HG02678 (cell line): ENCODE results near the gene FRMD6.

Experiments
- ATAC-seq: cut with Tn5 transposase; IDR thresholded peaks from one replicate; pipeline ENCODE4 v1.9.1; 2021; ENCODE audit warnings: mild to moderate bottlenecking, moderate library complexity; ENCODE audit not compliant: unreplicated experiment

The FRMD6 gene

DNA sequence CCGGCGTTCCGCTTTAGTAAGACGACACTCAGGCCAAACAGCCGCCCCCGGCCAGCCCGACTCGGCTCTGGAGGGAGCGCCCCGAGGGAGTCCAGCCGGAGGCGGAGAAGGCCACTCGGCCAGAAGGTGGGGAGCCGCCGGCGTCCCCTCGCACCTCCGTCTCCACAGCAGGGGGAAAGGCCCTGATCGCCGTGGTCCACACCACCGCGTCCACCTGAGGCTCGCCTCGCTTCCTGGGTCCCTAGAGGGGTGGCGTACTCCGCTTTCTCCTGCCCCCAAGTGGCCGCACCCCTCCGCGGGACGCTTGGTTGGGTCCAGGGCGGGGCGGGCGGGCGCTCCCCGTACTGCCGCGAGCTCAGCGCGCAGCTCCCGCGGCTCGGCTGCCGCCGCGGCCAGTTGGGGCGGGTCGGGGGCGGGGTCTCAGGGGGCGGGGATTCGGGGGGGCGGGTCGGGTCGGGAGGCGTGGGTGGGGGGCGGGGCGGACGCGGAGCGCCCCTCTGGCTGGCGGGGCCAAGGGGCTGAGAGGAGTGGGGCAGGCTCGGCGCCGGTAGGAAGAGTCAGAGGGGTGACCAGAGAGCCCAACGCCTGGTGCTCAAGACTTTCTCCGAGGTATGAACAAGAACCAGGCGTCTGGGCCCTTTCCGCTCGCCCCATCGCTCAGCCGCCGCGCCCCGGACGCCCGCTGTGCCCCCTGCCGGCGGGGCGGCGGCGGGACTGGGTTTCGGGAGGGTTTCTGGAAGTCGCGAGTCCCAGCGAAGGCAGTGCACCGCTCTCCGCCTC is at the start of gene FRMD6:
FRMD6 (plus strand) TSS at position 523 of the 780 bp plus-strand sequence. CDS start 37,927 bp downstream, outside the sequence.
- ATAC-seq = peak; percentile 73

DNA sequence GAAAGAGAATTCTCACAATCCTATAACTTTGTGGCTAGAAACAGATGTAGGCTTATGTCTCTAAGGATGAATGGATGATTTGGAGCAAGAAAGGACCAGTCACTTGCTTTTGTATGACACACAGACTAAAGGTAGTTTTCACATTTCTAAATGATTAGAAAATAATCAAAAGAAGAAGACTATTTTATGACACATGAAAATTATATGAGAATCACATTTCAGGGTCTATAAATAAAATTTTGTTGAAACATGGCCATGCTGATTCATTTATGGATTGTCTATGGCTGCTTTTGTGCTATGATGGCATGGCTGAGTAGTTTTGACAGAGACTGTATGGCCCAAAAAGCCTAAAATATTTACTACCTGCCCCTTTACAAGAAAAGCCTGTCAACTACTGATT is 49.4 kb upstream of the FRMD6 start:
- no peak for ATAC-seq

DNA sequence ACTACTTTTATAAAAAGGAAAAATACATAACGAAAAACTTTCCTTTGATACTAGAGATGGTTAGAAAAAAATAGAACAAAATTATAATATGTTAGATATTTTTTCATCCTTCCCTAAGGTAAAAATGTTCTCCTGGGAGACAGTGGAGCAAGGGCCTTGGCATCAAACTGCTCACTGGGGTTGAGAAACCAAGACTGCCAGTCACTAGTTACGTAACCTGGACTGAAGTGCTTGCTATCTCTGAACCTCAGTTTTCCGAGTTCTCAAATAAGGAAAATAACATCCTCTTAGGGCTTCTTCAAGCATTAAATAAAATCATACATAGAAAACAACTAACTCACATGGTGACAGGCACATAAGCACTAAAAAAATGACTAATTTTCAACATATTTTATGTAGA is 48.2 kb upstream of the FRMD6 start:
- ATAC-seq = no peak

DNA sequence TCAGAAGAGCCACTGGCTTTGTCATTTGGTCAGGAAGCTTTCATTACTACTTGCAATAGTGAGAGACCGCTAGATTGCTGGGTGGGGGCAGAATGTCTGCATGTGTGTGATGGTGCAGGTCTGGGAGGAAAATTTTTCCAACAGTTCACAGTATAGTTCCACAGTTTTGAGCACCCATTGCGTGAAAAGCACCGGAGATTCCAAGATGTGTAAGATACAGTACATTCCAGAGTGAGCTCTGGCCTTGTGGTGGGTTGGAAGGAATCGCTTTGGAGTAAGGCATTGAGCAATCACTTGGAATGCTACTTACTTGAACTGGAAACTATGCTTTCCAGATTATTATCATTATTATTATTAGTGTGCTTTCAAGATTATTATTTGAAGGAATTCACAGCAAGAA is 47.6 kb upstream of the FRMD6 start:
- ATAC-seq = no peak

DNA sequence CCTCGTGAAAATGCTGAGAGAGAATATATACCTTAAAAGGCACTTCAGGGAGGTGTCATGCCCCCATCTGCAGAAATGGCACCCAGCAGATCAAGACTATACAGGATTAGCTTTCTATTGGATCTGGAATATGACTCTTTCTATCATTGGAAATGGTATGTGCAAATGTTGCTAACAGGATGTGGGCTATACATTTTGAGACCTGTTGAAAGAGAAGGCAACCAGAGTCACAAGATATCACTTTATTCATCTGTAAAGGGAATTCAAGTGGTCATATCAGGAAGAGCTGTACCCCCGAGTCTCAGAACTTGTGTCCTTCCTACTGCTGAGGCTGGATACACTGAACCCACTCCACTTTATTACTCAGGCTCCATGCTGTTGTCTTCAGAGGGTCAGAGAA is 46.1 kb upstream of the FRMD6 start:
- no peak for ATAC-seq

DNA sequence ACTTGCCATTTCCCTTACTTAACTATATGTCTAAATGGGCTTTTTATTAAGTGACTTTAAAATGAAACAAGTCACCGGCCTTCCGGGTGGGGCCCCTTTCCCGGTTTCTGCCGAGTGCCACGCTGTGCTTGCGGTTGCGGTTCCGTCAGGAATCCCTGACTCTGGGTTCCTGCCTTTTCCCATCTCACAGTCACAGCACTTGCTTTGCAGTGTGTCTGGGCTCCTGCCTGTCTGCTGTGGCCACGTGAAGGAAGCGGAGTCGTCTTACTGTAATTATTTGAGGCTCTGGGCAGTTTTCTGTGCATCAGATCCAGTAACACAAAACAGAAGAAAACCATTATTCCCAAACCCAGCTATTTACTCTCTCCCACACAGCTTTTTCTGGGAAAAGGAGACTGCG is 44.0 kb upstream of the FRMD6 start:
- ATAC-seq = no peak

DNA sequence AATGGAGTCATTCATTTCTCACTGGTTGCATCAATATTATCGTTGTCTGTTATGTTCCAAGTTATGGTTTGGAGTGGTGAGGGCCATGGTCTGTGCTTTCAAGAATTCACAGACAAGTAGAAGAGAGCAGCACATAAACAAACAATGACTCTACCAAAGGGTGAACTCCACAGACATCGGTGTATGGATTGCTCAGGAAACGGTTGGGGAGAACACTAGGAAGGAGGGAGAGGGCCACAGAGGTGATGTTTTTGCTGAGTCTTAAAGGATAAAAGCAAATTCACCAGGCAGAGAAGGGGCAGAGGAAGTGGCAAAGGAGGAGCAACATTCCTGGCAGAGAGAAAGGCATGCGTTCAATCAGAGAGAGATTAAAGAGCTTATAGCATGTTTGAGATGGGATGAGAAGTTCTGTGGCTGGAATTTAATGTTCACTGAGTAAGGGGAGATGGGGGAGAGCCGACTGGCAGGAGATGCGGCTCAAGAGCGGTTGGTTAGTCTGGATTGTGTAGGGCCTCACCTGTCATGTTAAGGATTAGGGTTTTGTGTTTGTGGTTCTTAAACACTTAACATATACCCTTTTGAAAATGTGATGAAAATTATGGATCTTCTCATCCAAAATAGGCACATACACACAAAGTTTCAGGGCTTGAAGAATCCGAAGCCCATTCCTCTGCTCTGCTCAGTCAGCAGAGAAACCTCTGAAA is 42.3 kb upstream of the FRMD6 start:
- ATAC-seq = no peak

DNA sequence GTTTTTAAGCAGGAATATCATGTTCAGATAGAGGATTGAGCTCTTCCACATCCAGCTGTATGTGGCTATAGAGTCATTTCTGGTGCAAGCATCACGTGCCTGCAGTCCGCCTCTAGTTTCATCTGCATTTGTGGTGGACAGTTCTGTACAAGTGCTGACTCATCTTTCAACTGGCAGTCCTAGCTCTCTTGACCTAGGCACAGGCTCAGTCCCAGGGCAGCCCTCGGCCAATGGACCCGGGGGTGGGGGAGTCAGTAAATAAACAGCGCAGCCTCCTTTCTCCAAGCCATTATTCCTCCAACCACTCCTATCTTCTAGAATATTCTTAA is 41.8 kb upstream of the FRMD6 start:
- ATAC-seq = no peak

DNA sequence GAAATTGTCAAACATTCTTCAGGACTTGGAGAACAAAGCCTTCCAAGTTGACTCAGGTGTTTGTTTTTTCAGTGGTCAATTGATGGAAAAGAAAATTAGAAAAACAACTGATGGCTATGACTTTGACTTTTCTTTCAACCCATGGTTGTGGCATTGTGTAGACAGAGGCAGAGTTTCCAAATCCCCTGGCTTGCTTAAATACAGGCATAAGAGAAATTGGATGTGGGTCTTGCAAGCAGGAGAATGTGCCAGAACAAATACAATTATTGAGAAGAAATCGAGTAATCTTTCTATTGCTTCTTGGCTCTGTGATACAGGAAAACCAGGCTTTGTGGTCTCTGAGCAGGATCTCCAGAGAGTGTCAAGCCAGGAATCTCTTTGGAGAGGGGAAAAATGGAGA is 40.9 kb upstream of the FRMD6 start:
- ATAC-seq = no peak

DNA sequence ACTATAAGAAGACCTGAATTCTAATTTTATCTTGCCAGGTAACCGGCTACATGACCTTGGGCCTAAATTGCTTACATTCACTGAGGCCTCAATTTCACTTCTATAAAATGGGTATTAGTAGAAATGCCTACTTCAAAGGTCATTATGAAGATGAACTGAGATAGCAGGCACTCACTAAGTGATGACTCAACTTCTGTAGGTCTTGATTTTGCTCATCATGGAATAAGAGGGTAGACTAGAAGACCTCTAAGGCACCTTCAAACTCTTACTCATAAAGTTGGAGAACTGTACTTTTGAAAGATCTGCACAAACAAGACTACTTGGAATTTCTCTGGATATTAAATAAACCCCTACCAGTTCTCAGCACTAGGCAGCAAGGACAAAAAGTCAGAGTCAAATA is 39.3 kb upstream of the FRMD6 start:
- ATAC-seq = no peak

DNA sequence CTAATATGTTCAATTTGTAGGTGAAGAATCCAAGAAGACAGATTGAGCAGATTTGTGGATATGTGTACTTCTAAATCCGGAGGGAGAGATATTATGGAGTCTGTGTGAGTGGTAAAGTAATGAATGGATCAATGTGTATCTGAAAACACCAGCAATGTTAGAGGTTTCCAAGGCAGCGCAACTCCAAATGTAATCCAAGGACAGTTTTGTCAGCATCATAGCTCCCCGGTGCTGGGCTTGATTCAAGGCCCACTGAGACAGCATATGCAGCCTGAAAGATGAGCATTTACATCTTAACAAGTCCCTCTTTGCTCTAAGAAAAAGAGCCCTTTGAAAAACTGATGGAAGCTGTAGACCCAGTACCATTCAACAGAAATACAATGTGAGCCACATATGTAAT is 38.3 kb upstream of the FRMD6 start:
- ATAC-seq = no peak

DNA sequence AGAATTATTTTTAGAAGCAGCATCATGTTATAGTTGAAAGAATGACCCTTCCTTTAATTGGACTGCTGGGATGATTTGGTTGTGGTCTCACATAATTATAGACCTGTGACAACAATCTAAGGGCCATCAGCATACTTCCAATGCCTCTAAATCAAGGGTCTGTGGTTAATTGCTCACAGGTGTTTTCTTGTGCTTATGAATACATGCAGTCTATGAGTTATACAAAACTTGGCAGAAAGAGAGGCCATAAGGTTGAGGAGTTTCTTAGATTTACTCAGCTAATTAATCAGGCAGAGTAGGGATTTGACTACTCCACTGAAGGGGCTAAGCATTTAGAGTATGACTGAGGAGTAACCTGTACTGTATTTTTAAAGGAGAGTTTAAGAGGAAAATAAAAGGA is 37.0 kb upstream of the FRMD6 start:
- ATAC-seq = no peak

DNA sequence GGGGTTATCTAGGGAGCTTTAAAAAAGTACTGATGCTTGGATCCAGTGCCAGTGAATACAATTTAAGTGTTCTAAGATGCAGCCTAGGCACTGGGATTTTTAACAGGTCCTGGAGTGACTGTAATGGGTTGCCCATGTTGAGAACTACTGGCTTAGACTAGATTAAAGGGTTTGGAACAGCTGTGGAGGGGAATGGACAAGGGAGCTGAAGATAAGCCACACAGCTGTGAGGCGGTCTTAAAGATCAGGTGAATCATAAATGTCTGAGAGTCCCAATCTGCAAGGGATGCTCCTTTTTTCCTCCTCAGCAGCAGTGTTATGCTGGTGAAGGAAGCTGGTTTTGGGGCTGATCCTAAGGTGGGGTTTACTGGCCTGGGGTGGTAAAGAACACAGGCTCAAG is 35.5 kb upstream of the FRMD6 start:
- no peak for ATAC-seq

DNA sequence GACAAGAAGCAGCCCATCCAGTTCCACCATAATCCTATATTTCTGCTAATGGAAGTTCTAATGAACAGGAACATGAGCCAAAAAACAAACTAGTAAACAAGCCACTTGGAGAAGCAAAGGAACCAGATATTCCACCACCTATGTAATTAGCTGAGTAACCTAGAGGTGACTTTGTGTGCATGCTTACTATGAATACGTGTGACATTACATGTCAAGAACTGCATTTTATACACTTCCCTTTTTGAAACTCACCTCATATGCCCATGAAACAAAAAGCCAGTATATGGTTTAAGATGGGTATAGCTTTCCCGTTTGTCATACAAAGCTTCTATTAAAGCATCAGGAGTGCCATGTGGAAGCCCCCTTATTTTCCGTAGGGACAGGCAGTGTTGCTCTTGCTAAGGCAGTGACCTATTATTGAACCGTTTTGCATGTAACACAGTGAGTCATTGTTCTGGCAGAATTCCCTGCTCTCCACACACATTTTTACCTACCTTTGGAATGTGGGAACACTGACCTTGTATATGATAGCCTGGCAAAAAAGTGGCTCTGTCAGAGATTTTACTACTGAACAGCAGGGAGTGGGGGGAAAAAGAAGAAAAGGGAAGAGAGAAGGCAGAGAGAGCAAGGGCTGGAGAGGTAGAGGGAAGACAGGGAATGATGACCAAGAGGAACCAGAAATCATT is 34.8 kb upstream of the FRMD6 start:
- no peak for ATAC-seq

DNA sequence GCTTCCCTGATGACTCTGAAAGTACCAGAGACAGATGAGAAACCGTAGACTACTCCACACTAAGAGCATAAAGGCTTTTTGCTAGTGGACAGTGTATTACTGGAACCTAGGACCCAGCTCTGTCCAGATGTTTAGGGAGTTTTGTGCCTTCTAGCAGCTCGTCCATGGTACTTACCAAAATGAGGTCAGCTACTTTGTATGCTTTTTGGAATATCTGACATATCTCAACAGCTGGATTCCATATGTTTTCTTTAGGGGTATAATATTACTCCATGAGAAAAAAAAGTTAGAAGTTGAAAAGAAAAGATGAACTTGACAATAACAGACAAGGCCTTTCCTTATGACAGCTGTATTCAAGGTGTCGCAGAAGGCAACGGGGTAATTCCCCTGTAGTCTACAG is 32.1 kb upstream of the FRMD6 start:
- no peak for ATAC-seq

DNA sequence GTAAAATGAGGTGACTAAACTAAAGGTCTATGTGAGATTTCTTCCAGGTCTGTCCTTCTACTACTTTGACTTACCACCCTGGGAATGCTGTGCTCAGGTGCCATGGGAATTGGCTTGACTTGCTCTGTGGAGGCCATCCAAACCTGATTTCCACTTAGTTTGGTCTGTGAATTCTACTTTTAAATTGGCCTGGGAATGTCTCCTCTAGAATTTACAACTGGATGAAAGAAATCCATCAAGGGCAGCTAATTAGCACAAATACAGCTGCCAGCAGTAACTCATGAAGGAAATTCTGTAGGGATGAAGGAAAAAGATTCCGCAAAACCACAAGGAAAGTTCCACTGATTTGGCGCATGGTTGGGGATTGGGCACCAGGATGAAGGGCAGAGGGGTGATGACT is 31.7 kb upstream of the FRMD6 start:
- ATAC-seq = no peak

DNA sequence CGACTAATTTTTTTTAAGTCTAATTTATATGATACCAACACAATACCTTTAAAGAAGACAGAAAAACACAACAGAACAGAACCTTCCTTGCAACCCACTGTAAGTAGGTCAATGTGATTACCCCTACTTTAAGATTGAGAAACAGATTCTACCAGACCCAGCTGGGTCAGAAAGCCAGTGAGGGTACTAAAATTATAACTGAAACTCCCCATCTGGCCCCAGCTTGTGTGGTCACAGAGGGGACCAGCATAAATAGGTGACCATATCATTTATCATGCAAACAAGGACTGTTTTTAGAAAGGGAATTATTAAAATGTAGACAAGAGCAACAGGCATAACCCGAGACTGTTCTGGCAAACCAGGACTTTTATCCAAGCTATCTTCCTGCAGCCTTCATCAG is 30.1 kb upstream of the FRMD6 start:
- no peak for ATAC-seq

DNA sequence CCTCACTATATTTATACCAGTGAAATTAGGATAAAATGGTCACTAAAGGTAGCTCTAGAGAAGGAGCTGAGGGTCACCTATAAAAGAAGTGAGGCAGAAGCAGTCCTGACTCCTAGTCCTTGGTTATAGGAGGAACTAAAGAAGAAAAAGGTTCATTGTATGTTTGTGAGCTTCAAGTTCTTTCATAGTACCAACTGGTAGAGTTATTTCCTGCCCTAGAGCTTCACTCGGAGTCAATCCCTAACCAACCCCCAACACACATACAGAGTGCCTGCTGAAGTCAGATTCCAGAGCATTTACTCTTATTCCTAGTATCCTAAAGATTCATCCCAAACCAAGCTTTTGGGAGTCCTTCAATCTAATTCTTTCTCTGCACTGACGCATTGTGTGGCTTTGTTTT is 29.3 kb upstream of the FRMD6 start:
- ATAC-seq = no peak

DNA sequence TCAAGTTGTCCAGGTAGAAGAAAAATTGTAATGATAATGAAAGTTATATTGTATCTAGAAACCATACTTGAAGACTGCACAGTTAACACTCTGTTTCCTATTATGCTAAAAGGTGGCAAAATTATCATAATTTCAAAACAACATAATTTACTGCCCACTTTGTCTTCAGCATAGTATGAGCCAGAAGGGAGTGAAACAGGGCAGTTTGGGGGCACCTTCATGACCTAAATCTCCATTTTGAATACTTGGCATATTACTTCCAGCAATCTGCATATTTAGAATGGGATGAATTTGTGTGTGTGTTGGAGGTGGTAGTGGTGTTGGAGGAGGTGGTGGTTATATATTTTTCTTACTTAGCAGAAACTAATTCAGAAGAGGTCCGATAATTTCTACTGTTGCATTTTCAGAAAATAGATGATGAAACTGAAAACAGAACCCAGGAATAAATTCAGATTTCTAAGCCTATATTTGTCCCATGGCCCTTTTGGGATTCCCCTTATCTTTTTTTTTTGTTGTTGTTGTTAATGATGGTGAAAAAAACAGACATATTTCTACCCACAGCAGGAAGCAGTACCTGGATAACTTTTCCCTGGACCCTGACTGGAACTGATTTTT is 26.6 kb upstream of the FRMD6 start:
- no peak for ATAC-seq

DNA sequence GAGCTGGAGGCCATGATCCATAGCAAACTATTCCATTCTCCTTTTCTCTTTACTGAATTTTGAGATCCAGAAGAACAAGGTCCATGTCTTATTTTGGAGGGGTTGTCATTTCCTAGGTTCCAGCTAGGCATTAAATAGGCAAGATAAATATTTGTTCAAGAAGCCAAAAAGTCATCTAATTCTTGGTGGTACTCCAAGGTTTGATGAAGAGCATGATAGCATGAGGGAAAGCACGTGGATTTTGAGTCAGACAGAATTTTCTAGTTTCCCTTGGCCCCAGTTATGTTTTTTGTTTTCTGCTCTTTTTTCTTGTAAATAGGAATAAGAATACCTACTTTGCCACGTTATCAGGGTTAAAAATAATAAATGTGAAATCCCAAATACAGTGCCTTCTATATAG is 25.5 kb upstream of the FRMD6 start:
- no peak for ATAC-seq

DNA sequence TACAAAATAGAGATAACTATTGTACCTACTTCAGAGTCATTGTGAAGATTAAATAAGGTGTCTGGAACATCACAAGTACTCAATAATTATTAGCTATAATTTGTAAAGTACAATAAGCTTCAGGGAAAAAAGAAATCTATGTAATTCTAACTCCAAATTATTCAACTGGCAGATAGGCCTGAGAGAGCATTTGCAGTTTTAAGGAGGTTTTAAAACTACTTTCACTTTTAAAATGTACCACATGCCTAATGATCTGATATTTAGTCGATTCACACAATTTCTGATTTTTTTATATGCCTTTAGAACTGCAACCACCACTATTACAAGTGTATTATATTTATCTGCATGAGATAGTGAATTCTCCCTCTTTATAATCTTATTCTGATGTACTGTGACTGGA is 24.9 kb upstream of the FRMD6 start:
- no peak for ATAC-seq

DNA sequence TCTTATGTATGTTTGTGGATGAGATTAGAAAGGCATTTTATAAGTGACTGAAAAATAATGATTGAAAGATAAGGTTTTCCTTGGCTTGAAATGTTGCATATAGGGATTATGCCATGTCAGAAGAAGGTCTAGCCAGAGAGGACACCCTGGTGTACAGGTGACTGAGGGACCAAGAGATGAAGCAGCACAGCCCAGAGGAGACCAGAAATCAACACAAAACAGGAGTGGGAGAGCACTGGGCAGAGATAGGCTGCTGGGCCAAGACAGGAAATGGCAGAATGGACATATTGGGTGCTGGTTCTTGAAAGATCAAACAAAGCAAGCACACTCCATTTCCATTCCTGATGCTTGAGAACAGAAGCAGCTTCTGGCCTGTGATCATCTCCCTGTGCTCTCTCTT is 24.4 kb upstream of the FRMD6 start:
- no peak for ATAC-seq
